ENCODE results near the gene CHST12.

- TF ChIP-seq CTCF (IDR thresholded peaks at IDR 0.05; ENCODE audit: poor library complexity, severe bottlenecking) (no peak), RAD21 (conservative IDR thresholded peaks at IDR 0.05) (peak; percentile 20), TAF1 (IDR thresholded peaks at IDR 0.05; ENCODE audit: low read depth) (no peak), EZH2 (IDR thresholded peaks at IDR 0.05; ENCODE audit: borderline replicate concordance, insufficient read depth, low read length, poor library complexity, severe bottlenecking) (no peak), REST (IDR thresholded peaks at IDR 0.05; ENCODE audit: borderline replicate concordance) (no peak), EP300 (conservative IDR thresholded peaks at IDR 0.05; ENCODE audit: poor library complexity, severe bottlenecking) (peak; percentile 33), SMC3 (conservative IDR thresholded peaks at IDR 0.05; ENCODE audit: poor library complexity) (no peak), MXI1 (conservative IDR thresholded peaks at IDR 0.05; ENCODE audit: poor library complexity, severe bottlenecking) (peak; percentile 88)
These were observed at the start of gene CHST12 for GRCh38 chr7:2403014-2403717.

All from neural cell (in vitro differentiated cells).